Fibroblast of the conjunctiva (primary cell): ENCODE measurements around the gene ENPP3.
"Not testable (repeated sequence)": the region's sequence is repeated elsewhere in the genome, so short reads cannot be mapped to it uniquely, and the experiment has no call there.

ENCODE experiments used
- DNase-seq: peaks from one replicate; pipeline ENCODE4 v3.0.0-alpha.2; 2010; ENCODE audit warnings: low read depth

The ENPP3 gene

GRCh38 chr6:131687022-131687421 is 49.9 kb downstream of the ENPP3 start:
- DNase-seq, result no peak

- no peak for DNase-seq
These were observed 51.2 kb downstream of the ENPP3 start for GRCh38 chr6:131688286-131688685.

- DNase-seq, result no peak
These were observed 54.9 kb downstream of the ENPP3 start for GRCh38 chr6:131692031-131692430.

- DNase-seq, result no peak
These were observed 55.5 kb downstream of the ENPP3 start for GRCh38 chr6:131692589-131692988.

GRCh38 chr6:131693384-131693783 is 56.3 kb downstream of the ENPP3 start:
- no peak for DNase-seq

GRCh38 chr6:131694832-131695426 is 57.8 kb downstream of the ENPP3 start:
- peak; percentile 47 for DNase-seq

GRCh38 chr6:131696956-131697355 is 59.9 kb downstream of the ENPP3 start:
- DNase-seq, result no peak

GRCh38 chr6:131700851-131701250 is 63.7 kb downstream of the ENPP3 start:
- not testable (repeated sequence) for DNase-seq

- DNase-seq, result not testable (repeated sequence)
These were observed 66.8 kb downstream of the ENPP3 start for GRCh38 chr6:131703905-131704304.

GRCh38 chr6:131710917-131711316 is 73.8 kb downstream of the ENPP3 start, which contains the start of gene CTAGE9:
TSS of gene CTAGE9 (minus strand) at chr6:131711017. CDS start at chr6:131711017, 0 bp downstream.
- not testable (repeated sequence) for DNase-seq

- not testable (repeated sequence) for DNase-seq
These were observed 78.5 kb downstream of the ENPP3 start for GRCh38 chr6:131715567-131715966.

- no peak for DNase-seq
These were observed 80.9 kb downstream of the ENPP3 start for GRCh38 chr6:131717836-131718542.

- no peak for DNase-seq
These were observed 84.1 kb downstream of the ENPP3 start for GRCh38 chr6:131721161-131721560.

- DNase-seq, result no peak
These were observed 87.0 kb downstream of the ENPP3 start for GRCh38 chr6:131724114-131724513.

GRCh38 chr6:131727467-131727866 is 90.4 kb downstream of the ENPP3 start:
- DNase-seq, result no peak

- DNase-seq, result no peak
These were observed 90.8 kb downstream of the ENPP3 start for GRCh38 chr6:131727868-131728267.

- no peak for DNase-seq
These were observed 91.3 kb downstream of the ENPP3 start for GRCh38 chr6:131728296-131728939.

- DNase-seq, result no peak
These were observed 92.4 kb downstream of the ENPP3 start for GRCh38 chr6:131729550-131729949.

- no peak for DNase-seq
These were observed 93.2 kb downstream of the ENPP3 start for GRCh38 chr6:131730264-131730663.

GRCh38 chr6:131731224-131731623 is 94.1 kb downstream of the ENPP3 start:
- no peak for DNase-seq

GRCh38 chr6:131733376-131734016 is 96.4 kb downstream of the ENPP3 start:
- DNase-seq, result peak; percentile 14

GRCh38 chr6:131736003-131736596 is 99.0 kb downstream of the ENPP3 start:
- DNase-seq, result no peak
